Limb (tissue), 2 donors: ENCODE measurements around the gene GSC.
"Not testable (repeated sequence)": the region's sequence is repeated elsewhere in the genome, so short reads cannot be mapped to it uniquely, and the experiment has no call there.

Experiments
- DNase-seq, 2 donors: peaks; one replicate each; pipeline ENCODE4 v3.0.0-alpha.2; 2016; ENCODE audit errors: extremely low spot score in 2 of 2

The GSC gene

GRCh38 chr14:94769391-94770250, at the start of gene GSC:
GSC (minus strand) TSS chr14:94770113; CDS start chr14:94770015, 98 bp downstream.
- DNase-seq, result peak in 1 of 2 donors; percentile 78

GRCh38 chr14:94819531-94819930, 49.6 kb upstream of the GSC start:
- DNase-seq, result no peak

- DNase-seq, result no peak
Measured at GRCh38 chr14:94816113-94816512, 46.2 kb upstream of the GSC start.

GRCh38 chr14:94805680-94806288, 35.9 kb upstream of the GSC start:
- DNase-seq, result peak in 1 of 2 donors; percentile 51

GRCh38 chr14:94801225-94801624, 31.3 kb upstream of the GSC start:
- DNase-seq, result no peak

- not testable (repeated sequence) for DNase-seq
Measured at GRCh38 chr14:94800764-94801163, 30.9 kb upstream of the GSC start.

- DNase-seq, result no peak
Measured at GRCh38 chr14:94797887-94798286, 28.0 kb upstream of the GSC start.

GRCh38 chr14:94796278-94796677, 26.4 kb upstream of the GSC start:
- DNase-seq, result no peak

GRCh38 chr14:94795372-94795771, 25.5 kb upstream of the GSC start:
- no peak for DNase-seq

- no peak for DNase-seq
Measured at GRCh38 chr14:94793901-94794300, 24.0 kb upstream of the GSC start.

GRCh38 chr14:94787655-94788054, 17.7 kb upstream of the GSC start:
- no peak for DNase-seq

GRCh38 chr14:94787092-94787491, 17.2 kb upstream of the GSC start:
- DNase-seq, result no peak

GRCh38 chr14:94780536-94781399, 10.9 kb upstream of the GSC start:
- DNase-seq, result no peak

GRCh38 chr14:94779713-94780112, 9.8 kb upstream of the GSC start:
- no peak for DNase-seq

- no peak for DNase-seq
Measured at GRCh38 chr14:94775871-94776210, 5.9 kb upstream of the GSC start.

- DNase-seq, result peak in 1 of 2 donors; percentile 46
Measured at GRCh38 chr14:94775091-94775870, 5.4 kb upstream of the GSC start.

- no peak for DNase-seq
Measured at GRCh38 chr14:94774344-94775090, 4.6 kb upstream of the GSC start.

GRCh38 chr14:94773655-94774343, 3.9 kb upstream of the GSC start:
- DNase-seq, result peak in 1 of 2 donors; percentile 65

GRCh38 chr14:94773061-94773648, 3.2 kb upstream of the GSC start:
- peak in 1 of 2 donors; percentile 73 for DNase-seq

- no peak for DNase-seq
Measured at GRCh38 chr14:94772548-94772947, 2.6 kb upstream of the GSC start.
